Lower lobe of right lung (tissue), 2 donors: ENCODE results near the gene HSPA9. TPM values are rescaled to one million over a fixed set of nuclear protein-coding genes. Genes with fewer than 3 reads are reported as not detected.
A peak's percentile ranks its signal among the peaks of the same experiment; 100 is the strongest.

Experiments used
- ATAC-seq, 2 donors: fragments of 200-7000 bp; cut with Tn5 transposase; one replicate each; pipeline ENCODE4 v1.9.1; 2020 to 2022; ENCODE audit warnings: mild to moderate bottlenecking in 2 of 2, moderate library complexity in 2 of 2
- DNase-seq: peaks from one replicate; pipeline ENCODE4 v3.0.0-alpha.2; 2020
- H3K27ac ChIP-seq: fragments of 200-600 bp; one replicate; pipeline ENCODE4 v1.8.0; 2022
- H3K27me3 ChIP-seq: fragments of 200-600 bp; one replicate; pipeline ENCODE4 v1.8.0; 2022; ENCODE audit warnings: low read depth
- H3K36me3 ChIP-seq: fragments of 200-600 bp; one replicate; pipeline ENCODE4 v1.8.0; 2022; ENCODE audit warnings: mild to moderate bottlenecking
- H3K4me1 ChIP-seq: fragments of 200-600 bp; one replicate; pipeline ENCODE4 v1.8.0; 2022
- H3K4me3 ChIP-seq: fragments of 200-600 bp; one replicate; pipeline ENCODE4 v1.8.0; 2022; ENCODE audit warnings: mild to moderate bottlenecking
- H3K9me3 ChIP-seq: fragments of 200-600 bp; one replicate; pipeline ENCODE4 v1.8.0; 2022
- intact Hi-C: fragments of 100-400 bp; cut with DNase I; formaldehyde crosslinking; loops from one replicate; pipeline ENCODE4 v1.11.0; 2022
- total RNA-seq: library from RNA; stranded (reverse); fragmentation: NEBNext Ultra II Directional; extraction: Animal tissue kit (Norgen Biotek cat#: 25700); gene quantifications from one replicate; pipeline ENCODE4 v1.2.1, GENCODE V29; 2021
- TF ChIP-seq, protein P1 (sequence below): fragments of 200-600 bp; IDR thresholded peaks from one replicate; pipeline ENCODE4 v1.8.0; 2022; ENCODE audit warnings: antibody characterized with exemption, mild to moderate bottlenecking
- donor health status: DM: no; HTN: yes; CAD: no; lungs with severe emphysema.

The HSPA9 gene
- total RNA-seq, 1 donor from 2014 or later: 148 TPM

DNA sequence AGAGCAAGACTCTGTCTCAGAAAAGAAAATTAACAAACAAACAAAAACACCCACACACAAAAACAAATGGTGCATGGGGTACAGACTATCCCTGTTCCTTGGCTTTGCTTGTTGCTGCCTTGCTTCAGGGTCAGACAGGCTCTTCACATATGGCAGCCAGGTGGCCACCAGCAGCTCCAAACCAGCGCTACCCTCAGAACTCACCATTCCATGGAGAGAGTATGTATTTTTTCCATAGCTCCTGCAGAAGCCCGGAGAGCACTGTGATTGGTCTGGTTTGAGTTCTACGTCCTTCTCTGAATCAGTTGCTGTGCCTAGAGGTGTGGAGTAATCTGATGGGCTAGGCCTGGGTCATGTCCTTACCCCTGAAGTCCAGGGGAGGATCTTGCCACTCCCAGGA, 25.2 kb upstream of the HSPA9 start:
- no peak for ATAC-seq
- DNase-seq: no peak

DNA sequence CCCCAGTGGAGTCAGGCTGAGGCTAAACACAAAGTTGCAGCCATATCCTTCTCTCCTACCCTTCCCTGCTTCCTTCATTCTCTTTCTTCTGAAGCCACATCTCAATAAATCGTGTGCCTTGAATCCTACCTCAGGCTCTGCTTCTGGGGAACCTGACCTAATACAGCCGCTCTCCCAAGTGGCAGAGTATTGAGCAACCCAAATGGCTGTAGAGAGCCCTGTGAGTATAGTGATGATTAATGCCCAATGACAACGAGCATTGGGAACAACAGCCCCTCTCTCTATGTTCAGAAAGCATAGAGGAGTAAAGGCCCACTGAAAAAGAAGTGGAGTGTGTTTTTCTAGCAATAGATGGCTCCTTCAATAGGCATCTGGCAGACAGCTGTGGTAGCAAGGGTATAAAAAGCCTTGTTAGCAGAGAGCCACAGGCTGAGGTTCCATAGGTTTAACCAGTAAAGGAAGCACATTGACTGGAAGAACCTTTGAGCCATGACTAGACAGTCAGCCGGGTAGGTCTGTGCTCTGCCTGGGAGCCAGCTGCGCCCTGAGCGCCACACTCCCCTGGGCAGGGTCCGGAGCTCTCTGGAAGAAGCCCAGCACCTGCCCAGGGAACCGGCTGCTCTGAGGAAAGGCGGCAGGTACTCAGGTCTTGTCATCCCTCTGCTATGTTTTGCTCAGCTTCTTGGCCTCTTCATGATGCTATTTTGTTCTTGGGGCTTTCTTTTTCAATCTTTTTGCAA, 22.6 kb upstream of the HSPA9 start:
- Histone ChIP-seq H3K9me3 (no peaks in the 10 kb centered on the region), H3K27ac (no peak overlapping the region), H3K36me3 (no peaks in the 10 kb centered on the region), H3K4me3 (no peak overlapping the region), H3K27me3 (no peaks in the 10 kb centered on the region), H3K4me1 (no peaks in the 10 kb centered on the region)
- ATAC-seq: peak in 1 of 2 donors; percentile 20
- intact Hi-C loops: no loop called here
- TF ChIP-seq, protein P1, sequence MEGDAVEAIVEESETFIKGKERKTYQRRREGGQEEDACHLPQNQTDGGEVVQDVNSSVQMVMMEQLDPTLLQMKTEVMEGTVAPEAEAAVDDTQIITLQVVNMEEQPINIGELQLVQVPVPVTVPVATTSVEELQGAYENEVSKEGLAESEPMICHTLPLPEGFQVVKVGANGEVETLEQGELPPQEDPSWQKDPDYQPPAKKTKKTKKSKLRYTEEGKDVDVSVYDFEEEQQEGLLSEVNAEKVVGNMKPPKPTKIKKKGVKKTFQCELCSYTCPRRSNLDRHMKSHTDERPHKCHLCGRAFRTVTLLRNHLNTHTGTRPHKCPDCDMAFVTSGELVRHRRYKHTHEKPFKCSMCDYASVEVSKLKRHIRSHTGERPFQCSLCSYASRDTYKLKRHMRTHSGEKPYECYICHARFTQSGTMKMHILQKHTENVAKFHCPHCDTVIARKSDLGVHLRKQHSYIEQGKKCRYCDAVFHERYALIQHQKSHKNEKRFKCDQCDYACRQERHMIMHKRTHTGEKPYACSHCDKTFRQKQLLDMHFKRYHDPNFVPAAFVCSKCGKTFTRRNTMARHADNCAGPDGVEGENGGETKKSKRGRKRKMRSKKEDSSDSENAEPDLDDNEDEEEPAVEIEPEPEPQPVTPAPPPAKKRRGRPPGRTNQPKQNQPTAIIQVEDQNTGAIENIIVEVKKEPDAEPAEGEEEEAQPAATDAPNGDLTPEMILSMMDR: no peak
- no peak for DNase-seq

More for the DNA sequence above, 25.2 kb upstream of the HSPA9 start:
- Histone ChIP-seq H3K4me3 (no peak overlapping the region), H3K36me3 (no peaks in the 10 kb centered on the region), H3K9me3 (no peaks in the 10 kb centered on the region), H3K27ac (no peak overlapping the region), H3K27me3 (no peaks in the 10 kb centered on the region), H3K4me1 (peaks cover 9% of the 10 kb centered on the region)
- intact Hi-C loops: no loop called here
- TF ChIP-seq, protein P1: no peak

DNA sequence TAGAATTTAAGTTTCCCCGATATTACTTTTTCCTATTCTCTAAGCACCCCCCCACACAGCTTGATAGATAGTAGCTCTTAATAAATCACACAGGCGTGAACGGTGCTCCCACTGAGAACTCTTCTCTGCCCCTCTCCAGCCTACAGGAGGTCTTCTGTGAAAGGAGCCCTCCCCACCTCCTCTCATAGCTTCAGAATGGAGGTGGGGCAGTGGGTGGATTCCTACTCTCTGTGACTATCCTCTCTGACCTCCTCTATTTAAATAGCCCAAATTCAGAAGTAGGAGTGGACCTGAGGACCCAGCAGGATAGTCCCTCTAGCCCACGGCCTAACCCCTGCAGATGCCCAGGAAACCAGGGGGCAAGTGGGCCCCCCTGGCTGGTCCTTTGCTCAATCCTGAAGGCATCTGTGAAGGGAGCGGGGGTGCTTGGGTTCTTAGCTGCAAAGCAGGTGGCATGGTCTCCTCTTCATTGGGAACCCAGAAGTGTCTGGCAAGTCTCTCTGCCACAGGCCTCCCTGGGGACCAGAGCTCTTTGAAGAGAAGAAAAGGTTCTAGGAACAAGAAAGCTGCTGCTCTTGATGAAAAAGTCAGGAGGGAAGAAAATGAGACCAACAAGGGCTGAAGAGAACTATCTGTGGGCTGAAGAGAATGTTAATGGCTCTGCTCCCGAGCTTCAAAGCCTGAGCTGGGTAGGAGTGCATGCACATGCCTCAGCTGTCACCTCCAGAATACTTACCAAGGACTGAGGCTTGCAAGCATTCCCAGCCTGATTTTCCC, 21.1 kb upstream of the HSPA9 start:
- H3K27me3 ChIP-seq: no peaks in the 10 kb centered on the region
- H3K36me3 ChIP-seq: no peaks in the 10 kb centered on the region
- H3K27ac ChIP-seq: no peak overlapping the region
- TF ChIP-seq, protein P1: no peak
- no peak overlapping the region for H3K4me3 ChIP-seq
- DNase-seq: no peak
- intact Hi-C loops: no loop called here
- H3K4me1 ChIP-seq: no peaks in the 10 kb centered on the region
- no peak for ATAC-seq
- no peaks in the 10 kb centered on the region for H3K9me3 ChIP-seq

DNA sequence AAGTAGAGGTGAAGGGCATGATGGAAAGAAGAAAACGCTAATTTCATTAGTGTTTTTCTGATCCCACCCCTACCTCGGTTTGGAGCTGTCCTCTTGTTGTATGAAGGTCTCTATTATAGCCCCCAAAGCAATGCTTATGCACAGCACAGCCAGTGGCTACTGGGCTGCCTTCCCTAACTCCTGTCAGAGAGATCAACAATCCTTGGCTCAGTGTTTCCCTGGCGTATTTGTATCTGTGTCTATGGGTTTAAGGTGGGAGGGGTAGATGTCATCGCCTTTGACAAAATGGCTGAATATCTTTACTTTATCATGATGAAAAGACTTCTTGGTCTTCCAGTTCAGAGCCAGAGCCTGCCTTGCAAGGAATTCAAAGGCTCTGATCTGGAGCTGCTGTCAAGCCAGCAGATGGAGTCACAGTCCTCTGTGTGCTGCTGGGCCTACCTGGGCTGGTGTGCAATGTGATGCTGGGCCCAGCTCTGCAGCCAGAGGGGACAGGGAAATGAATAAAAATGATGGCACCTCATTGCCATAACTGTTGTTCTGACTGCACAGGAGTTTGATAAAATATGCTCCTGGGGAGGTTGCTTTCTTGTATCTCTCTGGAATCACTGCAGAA, 20.1 kb upstream of the HSPA9 start:
- intact Hi-C loops: no loop called here
- H3K36me3 ChIP-seq: no peaks in the 10 kb centered on the region
- TF ChIP-seq, protein P1: no peak

DNA sequence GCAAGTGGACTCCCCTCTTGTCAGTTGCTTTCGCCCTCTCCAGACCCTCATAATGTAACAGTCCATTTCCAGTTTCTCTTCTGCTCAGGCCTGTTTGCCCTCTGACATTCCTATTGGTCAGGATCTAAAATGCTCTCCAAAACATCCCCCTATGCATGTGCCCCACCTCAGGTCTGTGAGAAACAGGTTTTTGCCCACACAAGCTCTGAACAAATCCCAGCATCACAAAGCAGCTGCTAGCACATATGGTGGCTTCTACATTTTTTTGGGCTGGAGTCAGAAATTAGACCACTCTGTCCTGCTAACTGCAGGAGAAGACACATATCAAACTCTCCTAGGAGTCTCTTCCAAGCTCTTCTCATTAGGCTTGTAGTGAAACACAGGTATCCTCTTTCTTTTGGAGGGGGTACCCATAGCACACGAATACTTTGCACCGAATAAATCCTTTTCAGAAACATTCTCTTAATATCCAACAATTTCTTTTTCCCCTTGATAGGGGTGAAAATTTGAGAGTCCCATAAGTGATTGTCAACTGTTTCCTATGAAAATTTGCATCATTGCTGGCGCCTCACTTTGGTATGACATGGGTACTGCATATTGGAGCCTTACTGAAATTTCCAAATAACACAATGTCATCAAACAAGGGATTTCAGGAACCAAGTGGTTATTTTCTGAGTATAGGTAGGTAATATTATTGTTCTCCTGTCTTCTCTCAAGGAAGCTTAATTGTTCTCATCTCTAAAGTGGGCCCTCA, 19.3 kb upstream of the HSPA9 start:
- Histone ChIP-seq H3K27ac (no peak overlapping the region), H3K4me1 (no peaks in the 10 kb centered on the region), H3K36me3 (no peaks in the 10 kb centered on the region), H3K4me3 (no peak overlapping the region), H3K9me3 (no peaks in the 10 kb centered on the region), H3K27me3 (no peaks in the 10 kb centered on the region)
- TF ChIP-seq, protein P1: peak; percentile 38
- ATAC-seq (no peak), DNase-seq (no peak)
- intact Hi-C loops: no loop called here

More for the DNA sequence above, 20.1 kb upstream of the HSPA9 start:
- no peak for ATAC-seq
- Histone ChIP-seq H3K27ac (no peak overlapping the region), H3K9me3 (no peaks in the 10 kb centered on the region), H3K27me3 (no peaks in the 10 kb centered on the region), H3K4me3 (no peak overlapping the region), H3K4me1 (no peaks in the 10 kb centered on the region)
- DNase-seq: no peak
